ENCODE results near the gene TPD52L1.
"Not testable (repeated sequence)": the region's sequence is repeated elsewhere in the genome, so short reads cannot be mapped to it uniquely, and the experiment has no call there.

The TPD52L1 gene

GRCh38 chr6:125144822-125145221 is 8.8 kb upstream of the TPD52L1 start:
- DNase-seq = no peak

GRCh38 chr6:125149256-125150144 is 4.1 kb upstream of the TPD52L1 start:
- DNase-seq = no peak

- no peak for DNase-seq
Observed at GRCh38 chr6:125151700-125152099, 1.9 kb upstream of the TPD52L1 start.

GRCh38 chr6:125154118-125154760 is 666 bp downstream of the TPD52L1 start:
- DNase-seq = no peak

- DNase-seq = no peak
Observed at GRCh38 chr6:125154761-125155135, 1.2 kb downstream of the TPD52L1 start.

- no peak for DNase-seq
Observed at GRCh38 chr6:125155344-125155743, 1.8 kb downstream of the TPD52L1 start.

GRCh38 chr6:125156496-125156895 is 2.9 kb downstream of the TPD52L1 start:
- no peak for DNase-seq

GRCh38 chr6:125157280-125157679 is 3.7 kb downstream of the TPD52L1 start:
- no peak for DNase-seq

GRCh38 chr6:125157725-125158124 is 4.2 kb downstream of the TPD52L1 start:
- no peak for DNase-seq

- not testable (repeated sequence) for DNase-seq
Observed at GRCh38 chr6:125163339-125163738, 9.8 kb downstream of the TPD52L1 start.

GRCh38 chr6:125163811-125164210 is 10.2 kb downstream of the TPD52L1 start:
- no peak for DNase-seq

GRCh38 chr6:125164696-125165095 is 11.1 kb downstream of the TPD52L1 start:
- no peak for DNase-seq

- no peak for DNase-seq
Observed at GRCh38 chr6:125165256-125165655, 11.7 kb downstream of the TPD52L1 start.

- no peak for DNase-seq
Observed at GRCh38 chr6:125165776-125166175, 12.2 kb downstream of the TPD52L1 start.

GRCh38 chr6:125166711-125167110 is 13.1 kb downstream of the TPD52L1 start:
- no peak for DNase-seq

GRCh38 chr6:125167579-125167978 is 14.0 kb downstream of the TPD52L1 start:
- DNase-seq = no peak

GRCh38 chr6:125169058-125169457 is 15.5 kb downstream of the TPD52L1 start:
- no peak for DNase-seq

- DNase-seq = no peak
Observed at GRCh38 chr6:125169522-125169921, 15.9 kb downstream of the TPD52L1 start.

- DNase-seq = no peak
Observed at GRCh38 chr6:125170376-125170775, 16.8 kb downstream of the TPD52L1 start.

GRCh38 chr6:125173341-125174095 is 19.9 kb downstream of the TPD52L1 start:
- DNase-seq = no peak

- no peak for DNase-seq
Observed at GRCh38 chr6:125174626-125175025, 21.1 kb downstream of the TPD52L1 start.

- no peak for DNase-seq
Observed at GRCh38 chr6:125175466-125176048, 22.0 kb downstream of the TPD52L1 start.
